HG03342 (cell line): Measurements from ENCODE around the gene CRTC3.
"Not testable (repeated sequence)": the region's sequence is repeated elsewhere in the genome, so short reads cannot be mapped to it uniquely, and the experiment has no call there.

Experiments used
- ATAC-seq: cut with Tn5 transposase; IDR thresholded peaks from one replicate; pipeline ENCODE4 v1.9.1; 2021; ENCODE audit warnings: mild to moderate bottlenecking, moderate library complexity; ENCODE audit not compliant: unreplicated experiment

Gene CRTC3, protein sequence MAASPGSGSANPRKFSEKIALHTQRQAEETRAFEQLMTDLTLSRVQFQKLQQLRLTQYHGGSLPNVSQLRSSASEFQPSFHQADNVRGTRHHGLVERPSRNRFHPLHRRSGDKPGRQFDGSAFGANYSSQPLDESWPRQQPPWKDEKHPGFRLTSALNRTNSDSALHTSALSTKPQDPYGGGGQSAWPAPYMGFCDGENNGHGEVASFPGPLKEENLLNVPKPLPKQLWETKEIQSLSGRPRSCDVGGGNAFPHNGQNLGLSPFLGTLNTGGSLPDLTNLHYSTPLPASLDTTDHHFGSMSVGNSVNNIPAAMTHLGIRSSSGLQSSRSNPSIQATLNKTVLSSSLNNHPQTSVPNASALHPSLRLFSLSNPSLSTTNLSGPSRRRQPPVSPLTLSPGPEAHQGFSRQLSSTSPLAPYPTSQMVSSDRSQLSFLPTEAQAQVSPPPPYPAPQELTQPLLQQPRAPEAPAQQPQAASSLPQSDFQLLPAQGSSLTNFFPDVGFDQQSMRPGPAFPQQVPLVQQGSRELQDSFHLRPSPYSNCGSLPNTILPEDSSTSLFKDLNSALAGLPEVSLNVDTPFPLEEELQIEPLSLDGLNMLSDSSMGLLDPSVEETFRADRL

GRCh38 chr15:90529371-90530249 is at the start of gene CRTC3:
CRTC3 (plus strand) TSS chr15:90529923; CDS start chr15:90530072, 149 bp downstream.
- peak; percentile 78 for ATAC-seq

- no peak for ATAC-seq
These were observed 48.7 kb upstream of the CRTC3 start for GRCh38 chr15:90481023-90481422.

DNA sequence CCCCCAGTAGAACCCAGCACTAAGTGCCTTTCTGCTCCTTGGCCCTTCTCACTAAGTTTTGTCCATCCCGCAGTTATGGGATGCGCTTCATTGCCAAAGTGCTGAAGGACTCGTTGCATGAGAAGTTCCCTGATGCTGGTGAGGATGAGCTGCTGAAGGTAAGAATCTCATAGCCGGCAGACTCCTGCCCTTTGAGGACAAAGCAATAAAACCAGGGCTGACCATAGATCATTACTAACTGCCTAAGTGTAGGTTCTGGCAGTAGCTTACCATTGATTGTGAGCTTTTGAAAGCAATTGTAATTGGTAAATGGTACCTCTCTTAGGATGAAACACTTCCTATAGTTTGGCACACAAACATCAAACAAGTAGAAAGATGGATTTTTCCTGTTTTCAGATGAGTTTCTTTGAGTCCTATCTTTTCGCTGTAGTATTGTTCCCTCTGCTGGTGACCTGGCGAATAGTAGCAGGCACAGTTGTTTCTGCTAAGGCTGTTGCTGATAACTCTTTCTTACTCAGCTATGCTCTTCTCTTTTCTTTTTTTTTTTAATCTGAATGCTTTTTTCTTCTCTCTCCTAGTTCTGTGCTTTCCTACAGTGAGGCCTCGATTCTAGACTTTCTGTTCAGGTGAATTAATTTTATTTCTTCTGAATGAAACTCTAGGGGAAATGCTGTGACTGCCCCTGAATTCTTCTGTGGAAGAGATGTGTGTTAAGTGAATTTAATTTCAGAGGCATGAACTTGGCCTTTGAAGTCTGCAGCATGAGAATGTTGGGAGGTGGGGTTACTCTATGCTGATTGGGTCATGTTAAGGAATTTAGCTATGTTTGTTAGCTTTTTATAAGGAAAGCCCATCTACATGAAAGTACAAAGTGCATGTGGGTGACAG is 47.4 kb upstream of the CRTC3 start:
- ATAC-seq: no peak

DNA sequence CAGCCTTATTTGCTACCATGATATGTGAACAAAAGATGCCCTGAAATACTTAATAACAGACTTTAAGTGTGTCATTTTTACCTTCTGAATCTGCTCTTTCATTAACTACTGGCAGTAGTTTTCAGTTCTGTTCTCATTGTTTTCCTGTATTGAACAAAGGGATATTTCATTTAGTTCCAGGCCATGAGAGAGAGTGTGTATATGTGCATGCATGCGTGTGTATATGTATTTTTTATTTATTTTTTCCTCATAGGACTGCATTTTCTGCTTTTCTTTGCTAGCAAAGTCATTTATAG is 46.8 kb upstream of the CRTC3 start:
- ATAC-seq: no peak

DNA sequence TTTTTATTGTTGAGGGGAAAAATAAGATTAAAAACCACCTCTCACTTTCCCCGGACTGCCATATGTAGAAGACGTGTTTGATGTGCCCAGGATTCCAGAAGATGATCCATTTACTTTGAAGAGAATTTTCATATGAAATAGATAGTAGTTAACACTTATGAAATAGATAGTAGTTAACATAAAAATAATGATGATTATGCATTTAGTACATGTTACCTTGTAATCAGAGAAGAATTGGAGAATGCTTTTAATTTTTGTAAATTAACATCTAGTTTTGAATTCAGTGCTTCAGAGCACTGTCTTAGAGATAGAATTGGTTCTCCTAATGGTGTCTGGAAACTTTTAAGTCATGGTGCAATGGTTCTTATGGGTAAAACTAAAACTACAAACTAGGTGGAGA is 46.1 kb upstream of the CRTC3 start:
- no peak for ATAC-seq

DNA sequence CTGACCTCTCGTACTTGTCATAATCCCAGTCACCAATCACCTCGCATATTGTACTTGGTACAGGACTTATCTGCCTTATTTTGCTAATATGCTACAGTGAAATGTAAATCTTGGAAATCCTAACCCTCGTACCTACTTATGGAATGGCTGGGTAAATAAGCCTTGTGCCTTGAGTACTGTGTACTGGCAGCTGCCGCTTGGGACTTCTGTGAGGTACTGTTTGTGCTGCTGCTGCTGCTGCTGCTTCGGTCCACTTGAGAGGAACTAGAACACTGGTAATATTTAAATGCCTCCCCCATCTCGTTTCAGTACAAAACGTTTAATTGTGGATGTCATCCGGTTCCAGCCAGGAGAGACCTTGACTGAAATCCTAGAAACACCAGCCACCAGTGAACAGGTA is 42.5 kb upstream of the CRTC3 start:
- no peak for ATAC-seq

GRCh38 chr15:90489514-90489913 is 40.2 kb upstream of the CRTC3 start:
- no peak for ATAC-seq

DNA sequence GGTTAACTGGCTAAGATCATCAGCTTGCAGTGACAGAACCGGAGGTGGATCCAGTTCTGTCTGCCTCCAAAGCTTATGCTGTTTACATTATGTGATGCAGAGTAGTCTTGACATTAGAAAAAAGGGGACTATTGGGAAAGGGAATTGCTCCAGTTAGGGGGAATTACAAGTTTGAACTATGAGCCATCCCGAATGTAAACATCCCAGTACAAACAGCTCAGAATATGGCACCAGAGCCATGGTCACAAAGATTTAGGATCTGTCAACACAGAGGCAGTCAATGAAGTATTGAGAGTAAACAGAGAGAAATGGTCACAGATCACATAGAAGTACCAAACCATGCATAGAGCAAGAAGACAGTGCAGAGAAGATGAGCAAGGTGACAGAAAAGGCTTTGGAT is 39.8 kb upstream of the CRTC3 start:
- ATAC-seq: no peak

GRCh38 chr15:90493647-90494046 is 36.1 kb upstream of the CRTC3 start:
- no peak for ATAC-seq

DNA sequence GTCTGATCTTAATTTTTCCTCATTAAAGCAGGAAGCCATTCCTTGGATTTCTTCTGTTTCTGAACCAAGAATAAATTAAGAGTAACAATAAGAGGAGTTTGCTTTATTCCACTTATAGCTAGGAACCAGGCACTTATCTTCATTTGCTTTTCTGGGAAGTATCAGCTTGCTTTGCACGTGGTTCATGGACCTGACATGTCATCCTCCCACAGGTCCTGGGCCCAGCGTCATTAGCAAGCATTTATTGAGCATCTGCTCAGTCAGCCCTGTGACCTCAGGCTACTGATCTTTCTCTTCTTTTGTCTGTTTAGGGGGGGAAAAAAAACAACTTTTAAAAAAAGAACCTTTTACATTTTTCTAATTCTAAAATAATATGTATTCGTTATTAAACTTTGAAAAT is 34.7 kb upstream of the CRTC3 start:
- ATAC-seq: no peak

DNA sequence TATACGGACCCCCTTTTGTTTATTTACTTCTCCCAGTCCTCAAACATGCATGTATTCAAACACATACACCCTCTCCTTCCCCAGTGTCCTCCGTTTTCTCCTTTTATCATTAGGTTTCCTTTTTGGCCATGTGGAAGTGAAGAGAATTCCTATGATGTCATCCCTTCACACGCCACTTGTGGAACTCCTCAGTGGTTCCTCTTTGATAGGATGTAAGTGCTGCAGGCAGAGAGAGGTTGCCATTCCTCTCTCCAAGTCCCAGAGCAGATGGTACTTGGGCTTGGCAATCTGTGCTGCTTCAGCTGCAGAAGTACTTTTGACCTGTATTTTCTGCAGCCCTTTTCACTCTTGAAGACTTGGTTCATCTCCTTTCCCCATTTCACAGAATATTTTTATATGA is 32.9 kb upstream of the CRTC3 start:
- ATAC-seq: no peak

DNA sequence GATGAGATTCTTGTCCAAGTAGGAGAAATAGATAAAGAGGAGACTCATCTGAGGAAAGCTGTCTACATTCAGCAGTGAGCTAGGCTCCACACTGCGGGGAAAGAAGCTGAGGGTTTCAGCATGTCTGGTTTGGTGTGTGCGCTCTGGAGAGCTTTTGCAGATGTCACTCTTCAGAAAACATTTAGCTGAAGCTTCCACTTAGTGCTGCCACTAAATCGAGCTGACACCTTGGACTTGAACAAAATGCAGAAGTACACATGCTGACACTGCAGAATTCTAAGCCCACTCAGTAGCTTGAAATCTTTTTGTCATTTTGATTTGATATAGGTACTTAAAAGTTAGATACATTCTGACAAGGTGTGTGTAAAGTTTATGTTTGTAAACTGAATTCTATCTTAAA is 32.3 kb upstream of the CRTC3 start:
- ATAC-seq: no peak

DNA sequence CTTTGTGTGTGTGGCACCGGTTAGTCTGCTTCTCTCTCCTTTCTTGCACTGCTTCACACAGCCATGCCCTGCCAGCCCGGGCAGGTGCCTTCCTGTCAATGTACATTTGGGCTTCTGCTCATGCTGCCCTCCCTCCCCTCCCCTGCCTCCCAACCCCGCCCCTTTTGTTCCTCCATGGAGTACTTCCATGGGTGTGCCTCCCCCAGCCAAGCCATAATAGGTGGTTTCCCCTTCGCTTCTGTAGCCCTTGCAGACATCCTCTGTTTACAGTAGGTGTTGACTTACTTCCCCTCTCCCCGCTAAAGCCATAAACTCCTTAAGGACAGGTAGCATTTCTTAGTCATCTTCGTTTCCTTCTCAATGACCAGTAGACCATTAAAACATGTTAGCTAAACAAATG is 31.8 kb upstream of the CRTC3 start:
- ATAC-seq: no peak

GRCh38 chr15:90500171-90500570 is 29.6 kb upstream of the CRTC3 start:
- ATAC-seq: no peak

DNA sequence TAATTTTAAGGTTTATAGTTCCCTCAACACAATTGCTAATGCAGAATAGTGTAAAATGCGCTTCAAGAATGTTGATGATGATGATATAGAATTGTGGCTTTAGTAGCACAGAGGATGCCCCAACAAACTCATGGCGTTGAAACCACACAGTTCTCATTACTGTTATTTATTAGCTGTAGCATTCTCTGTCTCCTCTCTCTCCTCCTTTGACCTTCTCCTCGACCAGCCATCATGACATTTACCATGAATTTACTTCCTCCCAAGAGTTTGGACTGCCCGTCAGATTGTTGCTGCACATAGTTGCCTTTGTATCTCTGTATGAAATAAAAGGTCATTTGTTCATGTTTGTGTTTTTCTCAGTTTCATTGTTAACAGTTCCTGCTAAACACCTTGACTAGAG is 27.8 kb upstream of the CRTC3 start:
- ATAC-seq: no peak

DNA sequence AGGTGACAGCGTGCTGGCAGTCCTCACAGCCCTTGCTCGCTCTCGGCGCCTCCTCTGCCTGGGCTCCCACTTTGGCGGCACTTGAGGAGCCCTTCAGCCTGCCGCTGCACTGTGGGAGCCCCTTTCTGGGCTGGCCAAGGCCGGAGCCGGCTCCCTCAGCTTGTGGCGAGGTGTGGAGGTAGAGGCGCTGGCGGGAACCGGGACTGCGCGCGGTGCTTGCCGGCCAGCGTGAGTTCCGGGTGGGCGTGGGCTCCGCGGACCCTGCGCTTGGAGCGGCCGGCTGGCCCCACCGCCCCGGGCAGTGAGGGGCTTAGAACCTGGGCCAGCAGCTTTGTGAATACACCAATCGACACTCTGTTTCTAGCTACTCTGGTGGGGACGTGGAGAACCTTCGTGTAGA is 18.9 kb upstream of the CRTC3 start:
- not testable (repeated sequence) for ATAC-seq

- ATAC-seq: not testable (repeated sequence)
These were observed 18.5 kb upstream of the CRTC3 start for GRCh38 chr15:90511211-90511618.

DNA sequence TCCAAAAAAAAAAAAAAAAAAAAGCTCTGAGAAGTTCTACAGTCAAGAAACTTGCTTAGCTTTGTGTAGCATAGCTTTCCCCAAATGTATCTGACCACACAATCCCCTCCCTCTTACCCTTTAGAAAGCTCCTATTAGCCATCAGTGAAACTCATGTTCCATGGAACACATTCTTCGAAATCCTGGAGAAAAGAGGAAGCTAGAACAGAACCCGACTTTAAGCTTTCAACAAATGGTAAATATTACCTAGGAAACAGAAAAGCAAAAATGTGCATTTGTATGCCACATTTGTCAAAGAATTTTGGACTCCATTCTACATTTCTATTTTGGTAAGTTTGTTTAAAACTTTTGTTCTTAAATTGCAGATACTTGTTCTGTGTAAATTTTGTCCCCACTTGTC is 17.4 kb upstream of the CRTC3 start:
- no peak for ATAC-seq

DNA sequence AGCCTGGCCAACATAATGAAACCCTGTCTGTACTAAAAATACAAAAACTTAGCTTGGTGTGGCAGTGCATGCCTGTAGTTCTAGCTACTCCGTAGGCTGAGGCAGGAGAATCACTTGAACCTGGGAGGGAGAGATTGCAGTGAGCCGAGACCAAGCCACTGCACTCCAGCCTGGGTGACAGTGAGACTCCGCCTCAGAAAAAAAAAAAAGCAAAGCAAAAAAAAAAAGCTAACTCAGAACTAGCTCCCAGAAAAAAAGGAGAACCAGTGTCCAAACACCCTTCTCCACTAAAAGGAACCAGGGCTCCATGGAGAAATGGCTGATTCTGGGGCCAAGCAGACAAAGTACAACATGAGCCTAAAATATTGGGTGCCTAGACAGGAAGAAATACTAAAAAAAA is 16.7 kb upstream of the CRTC3 start:
- no peak for ATAC-seq

DNA sequence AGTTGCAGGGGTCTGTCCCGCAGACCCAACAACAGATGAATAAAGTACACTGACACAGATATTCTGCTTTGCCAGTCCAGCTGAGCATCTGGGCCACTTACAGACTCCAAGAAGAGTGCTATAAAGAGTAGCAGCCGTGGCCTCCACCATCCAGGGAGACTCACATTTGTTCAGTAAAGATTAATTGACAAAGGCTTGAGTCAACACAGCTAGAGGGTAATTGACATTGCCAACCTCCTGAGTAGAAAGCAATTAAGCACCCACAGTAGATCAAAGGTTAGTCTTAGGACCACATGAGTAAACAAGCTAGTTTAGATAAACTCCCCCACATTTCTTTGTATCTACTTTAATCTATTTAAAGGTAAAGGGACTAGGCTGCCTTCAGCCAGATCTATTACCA is 16.3 kb upstream of the CRTC3 start:
- no peak for ATAC-seq

DNA sequence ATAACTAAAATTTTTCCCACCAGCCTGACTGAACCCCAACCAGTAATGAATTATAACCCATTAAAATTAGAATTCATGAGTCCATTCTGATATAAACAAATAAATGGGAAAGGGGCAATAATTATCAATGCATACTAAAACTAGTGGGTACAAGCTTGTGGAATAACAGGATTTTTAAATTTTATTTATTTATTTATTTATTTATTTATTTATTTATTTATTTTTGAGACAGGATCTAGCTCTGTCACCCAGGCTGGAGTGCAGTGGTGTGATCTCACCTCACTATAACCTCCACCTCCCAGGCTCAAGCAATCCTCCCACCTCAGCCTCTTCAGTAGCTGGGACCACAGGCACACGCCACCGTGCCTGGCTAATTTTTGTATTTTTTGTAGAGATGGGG is 15.8 kb upstream of the CRTC3 start:
- ATAC-seq: not testable (repeated sequence)
